ENCODE data around the gene RAB9A. TPM values are rescaled to one million over a fixed set of nuclear protein-coding genes. Genes with fewer than 3 reads are reported as not detected.

Gene RAB9A
- total and polyA plus RNA-seq, 10 donors = 20.3 to 36.5 (median 28.2) TPM

DNA sequence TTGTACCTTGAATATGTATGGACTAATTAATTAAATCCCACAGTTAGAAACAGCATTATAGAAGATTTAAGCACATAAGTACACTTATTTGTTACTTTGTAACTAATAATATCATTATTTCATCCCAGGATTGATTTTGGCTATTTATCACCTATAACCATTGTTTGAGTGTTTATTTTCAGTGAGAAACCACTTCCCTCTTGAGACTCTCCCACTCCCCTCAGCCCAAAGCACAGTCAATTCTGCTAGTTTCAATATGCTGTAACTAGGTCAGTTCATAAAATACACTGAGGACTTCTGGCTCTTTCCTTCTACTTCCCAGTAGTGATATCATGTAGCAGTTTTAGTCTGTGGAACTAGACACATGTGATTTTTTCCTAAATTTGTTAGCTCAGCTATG is 61.9 kb downstream of the RAB9A start:
- peaks cover 0 to 78% (median 5%) of the 10 kb centered on the region in 6 donors for H3K36me3 ChIP-seq
- no peak overlapping the region for H3K4me3 ChIP-seq
- H3K27ac ChIP-seq = peak overlapping the region in 4 of 8 donors; percentile 25 to 36 (median 32)
- intact Hi-C loops (cut with DNase I; ENCODE audit: low total_unique reads) = loop anchor here (10.0 kb wide), 2 partner anchors 96 to 284 kb away; partner anchors contain the start of gene TCEANC
- no peak for DNase-seq
- H3K9me3 ChIP-seq = no peaks in the 10 kb centered on the region
- H3K4me1 ChIP-seq = peaks cover 5 to 60% (median 21%) of the 10 kb centered on the region in 6 donors
- no peak for TF ChIP-seq POLR2A (IDR thresholded peaks at IDR 0.05)
- TF ChIP-seq POLR2AphosphoS5 (IDR thresholded peaks at IDR 0.05) = no peak
- TF ChIP-seq, protein P1, sequence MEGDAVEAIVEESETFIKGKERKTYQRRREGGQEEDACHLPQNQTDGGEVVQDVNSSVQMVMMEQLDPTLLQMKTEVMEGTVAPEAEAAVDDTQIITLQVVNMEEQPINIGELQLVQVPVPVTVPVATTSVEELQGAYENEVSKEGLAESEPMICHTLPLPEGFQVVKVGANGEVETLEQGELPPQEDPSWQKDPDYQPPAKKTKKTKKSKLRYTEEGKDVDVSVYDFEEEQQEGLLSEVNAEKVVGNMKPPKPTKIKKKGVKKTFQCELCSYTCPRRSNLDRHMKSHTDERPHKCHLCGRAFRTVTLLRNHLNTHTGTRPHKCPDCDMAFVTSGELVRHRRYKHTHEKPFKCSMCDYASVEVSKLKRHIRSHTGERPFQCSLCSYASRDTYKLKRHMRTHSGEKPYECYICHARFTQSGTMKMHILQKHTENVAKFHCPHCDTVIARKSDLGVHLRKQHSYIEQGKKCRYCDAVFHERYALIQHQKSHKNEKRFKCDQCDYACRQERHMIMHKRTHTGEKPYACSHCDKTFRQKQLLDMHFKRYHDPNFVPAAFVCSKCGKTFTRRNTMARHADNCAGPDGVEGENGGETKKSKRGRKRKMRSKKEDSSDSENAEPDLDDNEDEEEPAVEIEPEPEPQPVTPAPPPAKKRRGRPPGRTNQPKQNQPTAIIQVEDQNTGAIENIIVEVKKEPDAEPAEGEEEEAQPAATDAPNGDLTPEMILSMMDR (IDR thresholded peaks at IDR 0.05 in 8 of 11, conservative IDR thresholded peaks at IDR 0.05 in 3 of 11) = no peak
- no peaks in the 10 kb centered on the region for H3K27me3 ChIP-seq (replicated peaks in 1 of 7)

DNA sequence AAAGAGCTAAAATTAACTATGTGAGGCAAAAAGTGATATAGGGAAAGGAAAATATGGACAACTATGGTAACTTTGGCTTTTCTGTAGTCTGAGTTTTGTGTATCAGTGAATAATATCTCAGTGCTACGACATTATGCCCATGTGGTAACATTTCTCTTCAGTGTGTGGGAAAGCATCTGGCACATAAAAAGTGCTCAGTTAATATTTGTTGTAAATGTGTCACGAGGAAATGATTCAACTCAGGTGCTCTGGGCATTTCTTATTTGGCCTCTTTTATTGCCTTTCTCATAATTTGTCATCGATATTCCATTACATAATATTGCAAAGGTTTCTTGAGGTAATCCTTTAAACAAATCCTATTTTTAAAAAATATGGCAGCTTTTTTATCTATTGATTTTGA is 63.2 kb downstream of the RAB9A start:
- intact Hi-C loops (cut with DNase I; ENCODE audit: low total_unique reads) = loop anchor here (10.0 kb wide), 2 partner anchors 97 to 283 kb away; partner anchors contain the start of gene TCEANC
- H3K27me3 ChIP-seq (replicated peaks in 1 of 7) = no peaks in the 10 kb centered on the region
- 72 to 83% (median 80%) methylated on average over 3 of the region's 3 CpGs for WGBS, 5 donors

DNA sequence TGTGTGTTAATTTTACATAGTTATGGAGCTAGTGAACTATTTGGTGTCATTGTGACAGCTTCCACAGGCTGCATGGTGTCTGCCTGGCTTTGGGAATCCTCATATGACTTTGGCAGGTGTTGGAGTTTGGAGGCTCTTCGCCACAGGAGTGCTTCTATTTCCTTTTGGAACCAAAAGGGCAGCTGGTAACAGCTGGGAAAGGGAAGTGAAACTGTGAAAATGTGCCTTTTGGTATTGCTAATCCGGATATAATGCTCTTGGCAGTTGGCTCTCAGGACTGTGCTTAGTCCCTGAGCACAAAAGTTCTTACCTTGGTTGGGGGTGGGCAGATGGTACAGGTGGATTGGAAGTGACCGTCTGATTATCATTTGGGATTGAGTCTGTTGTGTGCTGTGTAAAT is 63.7 kb downstream of the RAB9A start:
- Histone ChIP-seq H3K4me3 (no peak overlapping the region), H3K27me3 (replicated peaks in 1 of 7) (no peaks in the 10 kb centered on the region), H3K36me3 (peaks cover 0 to 78% (median 14%) of the 10 kb centered on the region in 6 donors), H3K27ac (peak overlapping the region in 4 of 8 donors; percentile 21 to 48 (median 35)), H3K9me3 (no peaks in the 10 kb centered on the region), H3K4me1 (peaks cover 5 to 63% (median 21%) of the 10 kb centered on the region in 6 donors)
- no peak for DNase-seq
- intact Hi-C loops (cut with DNase I; ENCODE audit: low total_unique reads) = loop anchor here (10.0 kb wide), 2 partner anchors 98 to 282 kb away; partner anchors contain the start of gene TCEANC
- TF ChIP-seq, protein P1 (IDR thresholded peaks at IDR 0.05 in 8 of 11, conservative IDR thresholded peaks at IDR 0.05 in 3 of 11) = no peak
- TF ChIP-seq POLR2AphosphoS5 (IDR thresholded peaks at IDR 0.05) (no peak), POLR2A (IDR thresholded peaks at IDR 0.05) (no peak)
- WGBS, 5 donors = 15 to 50% (median 23%) methylated on average over 3 of the region's 3 CpGs

More for the DNA sequence above, 63.2 kb downstream of the RAB9A start:
- Histone ChIP-seq H3K36me3 (peaks cover 0 to 78% (median 9%) of the 10 kb centered on the region in 6 donors), H3K27ac (peak overlapping the region in 2 of 8 donors; percentile 21 to 27), H3K4me1 (peaks cover 5 to 67% (median 21%) of the 10 kb centered on the region in 6 donors), H3K4me3 (no peak overlapping the region), H3K9me3 (no peaks in the 10 kb centered on the region)
- DNase-seq = no peak
- TF ChIP-seq POLR2A (IDR thresholded peaks at IDR 0.05) (no peak), POLR2AphosphoS5 (IDR thresholded peaks at IDR 0.05) (no peak)
- TF ChIP-seq, protein P1 (IDR thresholded peaks at IDR 0.05 in 8 of 11, conservative IDR thresholded peaks at IDR 0.05 in 3 of 11) = no peak

DNA sequence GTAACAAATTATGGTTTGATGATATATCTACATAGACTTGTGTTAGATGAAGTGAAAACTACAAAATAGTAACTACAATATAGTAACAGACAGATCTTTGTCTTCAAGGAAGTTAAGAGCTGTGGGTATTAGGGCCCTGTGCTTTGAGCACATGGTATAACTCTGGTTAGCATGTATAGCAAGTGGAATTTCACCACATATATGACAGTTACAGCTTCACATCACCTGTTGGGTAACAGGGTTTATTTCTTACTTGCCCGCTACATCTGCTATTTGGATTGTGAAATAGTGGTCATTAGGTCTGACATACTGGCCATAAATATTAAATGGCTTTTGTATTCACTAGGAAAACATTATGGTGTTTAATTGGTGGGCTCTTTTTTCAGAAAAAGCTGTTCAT is 65.8 kb downstream of the RAB9A start:
- intact Hi-C loops (cut with DNase I; ENCODE audit: low total_unique reads) = loop anchor here (10.0 kb wide), 2 partner anchors 100 to 280 kb away; partner anchors contain the start of gene TCEANC
- peaks cover 0 to 76% (median 19%) of the 10 kb centered on the region in 6 donors for H3K36me3 ChIP-seq
- TF ChIP-seq POLR2AphosphoS5 (IDR thresholded peaks at IDR 0.05) (no peak), POLR2A (IDR thresholded peaks at IDR 0.05) (no peak)
- TF ChIP-seq, protein P1 (IDR thresholded peaks at IDR 0.05 in 8 of 11, conservative IDR thresholded peaks at IDR 0.05 in 3 of 11) = no peak
- no peak overlapping the region for H3K4me3 ChIP-seq
- H3K27ac ChIP-seq = peak overlapping the region in 5 of 8 donors; percentile 26 to 57 (median 51)
- H3K9me3 ChIP-seq = no peaks in the 10 kb centered on the region
- no peaks in the 10 kb centered on the region for H3K27me3 ChIP-seq (replicated peaks in 1 of 7)
- no peak for DNase-seq
- WGBS, 5 donors = 56 to 92% (median 81%) methylated on average over 1 of the region's 1 CpG
- H3K4me1 ChIP-seq = peaks cover 6 to 80% (median 31%) of the 10 kb centered on the region in 6 donors
